Activated B cell treated with CpG ODN at 0.5 μM for 24 hours (primary cell): ENCODE results near the gene SCAMP5. TPM values are rescaled to one million over a fixed set of nuclear protein-coding genes. Genes with fewer than 3 reads are reported as not detected.

Experiments used
- ATAC-seq: fragments of 200-7000 bp; cut with Tn5 transposase; one replicate; pipeline ENCODE4 v1.10.0; 2021; ENCODE audit warnings: low read depth, mild to moderate bottlenecking, moderate library complexity
- CTCF ChIA-PET: fragments of 350-600 bp; sonication (Branson Sonifier 250); formaldehyde crosslinking; loops from one replicate; lab custom pipeline; 2021; ENCODE audit warnings: antibody characterized with exemption; lab: Charles Lee
- POLR2A ChIA-PET: fragments of 350-600 bp; sonication (Branson Sonifier 250); formaldehyde crosslinking; loops from one replicate; lab custom pipeline; 2021; ENCODE audit warnings: antibody characterized with exemption; lab: Charles Lee
- DNase-seq: peaks from one replicate; pipeline ENCODE4 v3.0.0; 2022
- H3K27ac Mint-ChIP-seq: one replicate; pipeline ENCODE4 v1.8.0; 2020; ENCODE audit warnings: mixed read lengths
- H3K27me3 Mint-ChIP-seq: one replicate; pipeline ENCODE4 v1.8.0; 2021; ENCODE audit warnings: mixed read lengths
- H3K36me3 Mint-ChIP-seq: one replicate; pipeline ENCODE4 v1.8.0; 2021; ENCODE audit warnings: low read depth, mixed read lengths
- H3K4me1 Mint-ChIP-seq: one replicate; pipeline ENCODE4 v1.8.0; 2021; ENCODE audit warnings: mixed read lengths
- H3K4me3 Mint-ChIP-seq: one replicate; pipeline ENCODE4 v1.8.0; 2020; ENCODE audit warnings: mild to moderate bottlenecking, mixed read lengths
- H3K9me3 Mint-ChIP-seq: one replicate; pipeline ENCODE4 v1.8.0; 2020; ENCODE audit warnings: mixed read lengths
- intact Hi-C: fragments of 100-400 bp; cut with micrococcal nuclease; formaldehyde crosslinking; loops from one replicate; pipeline ENCODE4 v1.15.1; 2024
- total RNA-seq: library from RNA; stranded (reverse); gene quantifications from 2 replicates; pipeline ENCODE4 v1.2.3, GENCODE V29; 2022
- TF ChIP-seq, protein P1 (sequence below): fragments of 200-600 bp; IDR thresholded peaks from one replicate; pipeline ENCODE4 v1.8.0; 2022; ENCODE audit warnings: antibody characterized with exemption, mild to moderate bottlenecking

SCAMP5 gene
- total RNA-seq, 1 donor from 2014 or later = 0.62 TPM

DNA sequence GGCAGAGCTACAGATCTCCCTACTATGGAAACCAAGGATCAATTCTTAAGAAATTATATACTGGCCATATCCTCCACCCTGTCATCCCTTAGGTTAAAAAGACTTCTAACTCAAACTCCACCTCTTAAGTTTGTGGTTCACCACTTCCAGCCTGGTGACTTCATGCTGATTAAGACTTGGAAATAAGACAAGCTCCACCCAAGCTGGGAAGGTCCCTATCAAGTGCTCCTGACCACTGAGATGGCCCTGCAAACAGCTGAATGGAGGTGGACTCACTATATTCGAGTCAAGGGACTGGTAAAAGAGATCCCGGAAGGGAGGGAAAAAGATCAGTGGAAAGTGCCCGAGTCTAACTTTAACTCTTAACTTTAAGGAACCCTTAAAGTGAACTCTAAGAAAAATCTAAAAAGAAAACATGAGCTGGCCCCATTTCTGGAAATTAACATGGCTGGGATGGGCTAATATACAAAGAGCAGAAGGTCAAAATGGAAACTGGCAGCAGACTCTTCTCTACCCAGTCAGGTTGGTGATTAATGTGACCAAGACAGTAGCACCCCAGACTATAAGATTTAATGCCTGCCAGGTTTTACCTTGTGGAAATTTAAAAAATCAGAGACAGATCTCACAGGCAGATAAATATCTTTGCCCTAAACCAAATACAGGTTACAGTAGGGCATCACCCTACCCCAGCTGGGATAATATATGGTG is 71.9 kb downstream of the SCAMP5 start:
- POLR2A ChIA-PET = interaction anchor here (0.6 to 6.1 kb wide), 4 partner anchors 10 to 134 kb away, joined by 4 to 40 read pairs (median 5); partner anchors contain the start of gene C15orf39
- CTCF ChIA-PET = interaction anchor here (4.1 kb wide), 1 partner anchor 25 kb away, joined by 23 read pairs; no protein-coding TSS in a partner anchor
- TF ChIP-seq, protein P1, sequence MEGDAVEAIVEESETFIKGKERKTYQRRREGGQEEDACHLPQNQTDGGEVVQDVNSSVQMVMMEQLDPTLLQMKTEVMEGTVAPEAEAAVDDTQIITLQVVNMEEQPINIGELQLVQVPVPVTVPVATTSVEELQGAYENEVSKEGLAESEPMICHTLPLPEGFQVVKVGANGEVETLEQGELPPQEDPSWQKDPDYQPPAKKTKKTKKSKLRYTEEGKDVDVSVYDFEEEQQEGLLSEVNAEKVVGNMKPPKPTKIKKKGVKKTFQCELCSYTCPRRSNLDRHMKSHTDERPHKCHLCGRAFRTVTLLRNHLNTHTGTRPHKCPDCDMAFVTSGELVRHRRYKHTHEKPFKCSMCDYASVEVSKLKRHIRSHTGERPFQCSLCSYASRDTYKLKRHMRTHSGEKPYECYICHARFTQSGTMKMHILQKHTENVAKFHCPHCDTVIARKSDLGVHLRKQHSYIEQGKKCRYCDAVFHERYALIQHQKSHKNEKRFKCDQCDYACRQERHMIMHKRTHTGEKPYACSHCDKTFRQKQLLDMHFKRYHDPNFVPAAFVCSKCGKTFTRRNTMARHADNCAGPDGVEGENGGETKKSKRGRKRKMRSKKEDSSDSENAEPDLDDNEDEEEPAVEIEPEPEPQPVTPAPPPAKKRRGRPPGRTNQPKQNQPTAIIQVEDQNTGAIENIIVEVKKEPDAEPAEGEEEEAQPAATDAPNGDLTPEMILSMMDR = no peak
- ATAC-seq = no peak
- Mint-ChIP-seq H3K27ac (peak overlapping the region; percentile 41), H3K4me1 (peaks cover 52% of the 10 kb centered on the region), H3K27me3 (no peaks in the 10 kb centered on the region), H3K9me3 (peaks cover 4% of the 10 kb centered on the region), H3K36me3 (peaks cover 2% of the 10 kb centered on the region), H3K4me3 (no peak overlapping the region)
- intact Hi-C loops = no loop called here
- DNase-seq = no peak

DNA sequence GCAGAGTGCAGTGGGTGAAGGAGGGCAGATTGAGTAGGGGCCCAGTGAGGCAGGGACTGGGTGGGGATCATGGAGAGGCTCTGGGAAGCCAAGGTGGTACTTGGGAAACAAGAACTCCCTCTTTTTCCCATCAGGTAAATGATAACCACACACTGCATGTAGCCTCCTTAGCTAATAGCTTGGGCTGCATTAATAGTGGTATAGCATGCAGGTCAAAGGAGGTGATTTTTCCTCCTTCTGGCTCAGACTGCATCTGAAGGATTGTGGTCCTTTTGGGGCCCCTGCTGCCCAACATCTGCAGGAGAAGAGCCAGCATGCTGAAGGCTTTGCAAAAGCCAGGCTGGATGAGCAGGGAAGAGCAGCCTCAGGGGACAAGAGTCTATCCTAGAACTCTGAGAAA is 73.4 kb downstream of the SCAMP5 start:
- Mint-ChIP-seq H3K4me1 (peaks cover 60% of the 10 kb centered on the region), H3K4me3 (peak overlapping the region; percentile 29), H3K9me3 (peaks cover 4% of the 10 kb centered on the region), H3K27ac (no peak overlapping the region), H3K27me3 (no peaks in the 10 kb centered on the region), H3K36me3 (peaks cover 2% of the 10 kb centered on the region)
- TF ChIP-seq, protein P1 = no peak
- intact Hi-C loops = loop anchor here (1.0 kb wide), 4 partner anchors 25 to 134 kb away; no protein-coding TSS in a partner anchor
- ChIA-PET POLR2A (interaction anchor here (0.5 to 6.1 kb wide), 5 partner anchors 25 to 319 kb away, joined by 4 to 40 read pairs (median 6); partner anchors contain the start of gene C15orf39), CTCF (interaction anchor here (4.1 kb wide), 1 partner anchor 26 kb away, joined by 23 read pairs; no protein-coding TSS in a partner anchor)
- DNase-seq = no peak
- no peak for ATAC-seq

GRCh38 chr15:75069301-75069925 is 74.0 kb downstream of the SCAMP5 start:
- peak overlapping the region; percentile 29 for H3K4me3 Mint-ChIP-seq
- H3K36me3 Mint-ChIP-seq = peaks cover 2% of the 10 kb centered on the region
- H3K27ac Mint-ChIP-seq = peak overlapping the region; percentile 82
- TF ChIP-seq, protein P1 = no peak
- CTCF ChIA-PET = no interaction called here
- no peaks in the 10 kb centered on the region for H3K27me3 Mint-ChIP-seq
- ATAC-seq (peak; percentile 100), DNase-seq (peak; percentile 44)
- POLR2A ChIA-PET = interaction anchor here (0.5 to 6.1 kb wide), 6 partner anchors 16 to 318 kb away, joined by 4 to 40 read pairs (median 6); partner anchors contain the start of gene C15orf39
- H3K4me1 Mint-ChIP-seq = peaks cover 60% of the 10 kb centered on the region
- intact Hi-C loops = loop anchor here (1.0 kb wide), 4 partner anchors 26 to 133 kb away; no protein-coding TSS in a partner anchor
- H3K9me3 Mint-ChIP-seq = peaks cover 4% of the 10 kb centered on the region

DNA sequence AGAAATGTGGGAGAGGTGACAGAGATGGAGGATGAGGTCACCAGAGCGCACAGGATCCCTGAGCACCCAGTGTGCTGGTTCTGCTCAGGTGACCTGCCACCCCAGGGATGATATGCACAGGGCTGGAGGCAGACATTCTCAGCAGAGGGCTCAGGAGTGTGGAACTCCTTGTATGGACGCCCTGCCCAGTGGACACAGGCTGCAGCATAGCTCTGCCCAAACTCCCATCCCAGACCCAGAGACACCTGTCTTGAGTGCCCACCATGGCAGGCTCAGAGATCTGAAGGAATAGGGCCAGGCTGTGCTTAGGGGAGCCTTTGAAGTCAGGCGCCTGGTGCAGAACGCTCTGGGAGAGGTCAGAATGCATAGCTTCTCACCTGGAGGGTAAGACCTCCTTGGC is 75.3 kb downstream of the SCAMP5 start:
- ChIA-PET POLR2A (interaction anchor here (1.3 to 6.1 kb wide), 3 partner anchors 25 to 131 kb away, joined by 3 to 40 read pairs (median 8); partner anchors contain the start of gene C15orf39), CTCF (no interaction called here)
- H3K27ac Mint-ChIP-seq = peak overlapping the region; percentile 24
- no peak overlapping the region for H3K4me3 Mint-ChIP-seq
- H3K27me3 Mint-ChIP-seq = no peaks in the 10 kb centered on the region
- H3K4me1 Mint-ChIP-seq = peaks cover 57% of the 10 kb centered on the region
- TF ChIP-seq, protein P1 = no peak
- ATAC-seq = no peak
- H3K36me3 Mint-ChIP-seq = peaks cover 5% of the 10 kb centered on the region
- intact Hi-C loops = no loop called here
- DNase-seq = no peak
- peaks cover 4% of the 10 kb centered on the region for H3K9me3 Mint-ChIP-seq

Other genes starting within 250 kb of the SCAMP5 start
- 0.16 TPM in 1 of 2 replicates, not detected in the other for gene CYP1A2, start 246.7 kb upstream of the SCAMP5 start, total RNA-seq
- 540 and 557 TPM in 2 replicates for gene CSK, start 213.5 kb upstream of the SCAMP5 start, total RNA-seq
- gene LMAN1L, start 182.7 kb upstream of the SCAMP5 start, total RNA-seq = 1.0 and 2.2 TPM in 2 replicates
- gene CPLX3, start 168.9 kb upstream of the SCAMP5 start, total RNA-seq = 0.20 and 0.22 TPM in 2 replicates
- 43.6 and 52.1 TPM in 2 replicates for gene ULK3, start 152.4 kb upstream of the SCAMP5 start, total RNA-seq
- gene SCAMP2, start 122.2 kb upstream of the SCAMP5 start, total RNA-seq = 112 and 129 TPM in 2 replicates
- 33.1 and 40.2 TPM in 2 replicates for gene MPI, start 105.5 kb upstream of the SCAMP5 start, total RNA-seq
- gene FAM219B, start 88.7 kb upstream of the SCAMP5 start, total RNA-seq = 76.0 and 90.4 TPM in 2 replicates
- gene COX5A, start 57.5 kb upstream of the SCAMP5 start, total RNA-seq = 150 and 159 TPM in 2 replicates
- 4.0 and 4.3 TPM in 2 replicates for gene RPP25, start 38.8 kb upstream of the SCAMP5 start, total RNA-seq
- gene PPCDC, start 28.0 kb downstream of the SCAMP5 start, total RNA-seq = 13.5 and 16.6 TPM in 2 replicates
- 59.6 and 73.2 TPM in 2 replicates for gene C15orf39, start 206.3 kb downstream of the SCAMP5 start, total RNA-seq